Peyer's patch (tissue), 4 donors: ENCODE results near the gene KAT2A.

Experiments used
- POLR2A ChIP-seq, 2 donors: fragments of 450-650 bp; IDR thresholded peaks; one replicate each; pipeline ENCODE4 v1.5.1; 2017; ENCODE audit warnings: antibody characterized with exemption in 2 of 2, mild to moderate bottlenecking in 2 of 2, moderate library complexity in 2 of 2
- TF ChIP-seq, protein P1 (sequence below), 6 experiments: fragments of 450-650 bp in 4 of 6; fragments of 200-600 bp in 2 of 6; sonication (generic) in 1 of 6; IDR thresholded peaks; one replicate each; pipeline ENCODE4 v1.5.1; 2017 to 2019; ENCODE audit warnings: antibody characterized with exemption in 6 of 6, mild to moderate bottlenecking in 3 of 6, moderate library complexity in 1 of 6

- TF ChIP-seq, protein P1, sequence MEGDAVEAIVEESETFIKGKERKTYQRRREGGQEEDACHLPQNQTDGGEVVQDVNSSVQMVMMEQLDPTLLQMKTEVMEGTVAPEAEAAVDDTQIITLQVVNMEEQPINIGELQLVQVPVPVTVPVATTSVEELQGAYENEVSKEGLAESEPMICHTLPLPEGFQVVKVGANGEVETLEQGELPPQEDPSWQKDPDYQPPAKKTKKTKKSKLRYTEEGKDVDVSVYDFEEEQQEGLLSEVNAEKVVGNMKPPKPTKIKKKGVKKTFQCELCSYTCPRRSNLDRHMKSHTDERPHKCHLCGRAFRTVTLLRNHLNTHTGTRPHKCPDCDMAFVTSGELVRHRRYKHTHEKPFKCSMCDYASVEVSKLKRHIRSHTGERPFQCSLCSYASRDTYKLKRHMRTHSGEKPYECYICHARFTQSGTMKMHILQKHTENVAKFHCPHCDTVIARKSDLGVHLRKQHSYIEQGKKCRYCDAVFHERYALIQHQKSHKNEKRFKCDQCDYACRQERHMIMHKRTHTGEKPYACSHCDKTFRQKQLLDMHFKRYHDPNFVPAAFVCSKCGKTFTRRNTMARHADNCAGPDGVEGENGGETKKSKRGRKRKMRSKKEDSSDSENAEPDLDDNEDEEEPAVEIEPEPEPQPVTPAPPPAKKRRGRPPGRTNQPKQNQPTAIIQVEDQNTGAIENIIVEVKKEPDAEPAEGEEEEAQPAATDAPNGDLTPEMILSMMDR (IDR thresholded peaks at IDR 0.05): no peak
- no peak for TF ChIP-seq POLR2A (IDR thresholded peaks at IDR 0.05)
Observed at GRCh38 chr17:42098730-42099399, 22.3 kb downstream of the KAT2A start.
